Measurements from ENCODE around the gene DNAJB12.
"Not testable (repeated sequence)": the region's sequence is repeated elsewhere in the genome, so short reads cannot be mapped to it uniquely, and the experiment has no call there.

DNAJB12 gene

DNA sequence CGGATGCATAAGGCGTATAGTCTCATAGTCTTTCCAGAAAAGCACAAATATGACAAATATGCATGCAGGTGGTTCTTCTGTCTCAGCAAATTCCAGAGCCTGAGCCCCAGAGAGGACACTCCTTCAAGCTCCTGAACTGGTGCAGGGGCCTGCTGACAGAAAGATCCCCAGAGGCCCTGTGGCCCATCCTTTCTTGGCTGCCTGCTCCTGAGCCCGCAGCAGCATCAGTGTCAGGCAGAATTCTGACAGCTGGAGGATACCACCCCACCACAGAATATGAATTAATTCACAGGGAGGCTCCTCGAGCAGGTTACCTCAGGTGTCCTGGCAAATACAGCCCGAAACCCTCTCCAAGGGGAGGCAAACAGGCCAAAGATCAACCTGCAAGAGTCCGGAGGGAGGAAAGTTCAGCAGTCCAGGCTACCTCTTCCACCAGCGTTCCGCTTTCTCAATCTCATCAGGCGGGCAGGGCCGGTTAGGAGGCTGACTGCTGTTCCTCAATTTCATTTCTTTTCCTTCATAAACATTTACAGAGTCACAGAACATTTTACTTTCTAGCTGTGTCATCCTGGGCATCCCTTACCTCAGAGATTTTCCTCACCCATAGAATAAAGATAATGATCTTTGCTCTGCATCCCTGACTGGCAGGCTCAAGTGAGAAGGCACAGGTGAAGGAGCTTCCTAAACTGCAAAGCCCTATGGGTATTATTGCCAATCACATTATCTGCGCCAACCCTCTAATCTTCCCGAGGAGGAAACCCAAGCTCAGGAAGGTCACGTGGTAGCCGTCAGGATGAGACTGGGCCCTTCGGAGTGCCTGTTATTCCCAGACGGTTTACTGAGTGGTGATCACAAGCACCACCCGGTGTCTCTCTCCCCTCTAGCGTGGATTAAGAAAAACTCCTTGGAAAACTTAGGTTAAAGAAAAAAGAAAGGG lies 1.4 kb downstream of the DNAJB12 start:
- H3K4me3 ChIP-seq (ENCODE audit: low read depth in 1 of 2, low read length in 2 of 2), result peak overlapping the region; percentile 94
- no peaks in the 10 kb centered on the region for H3K27me3 ChIP-seq (ENCODE audit: control insufficient read depth in 1 of 2, insufficient read depth in 2 of 2, low read length in 2 of 2)
- no peaks in the 10 kb centered on the region for H3K9me3 ChIP-seq (ENCODE audit: low read length)
- H3K27ac ChIP-seq (ENCODE audit: low read depth, low read length), result peak overlapping the region; percentile 90
- H3K36me3 ChIP-seq (ENCODE audit: insufficient read depth, low read length), result peaks cover 18% of the 10 kb centered on the region
- H3K9ac ChIP-seq (ENCODE audit: low read length), result peak overlapping the region; percentile 92
- peaks cover 29% of the 10 kb centered on the region for H3K4me1 ChIP-seq (ENCODE audit: insufficient read depth, low read length)

- Histone ChIP-seq H3K4me3 (ENCODE audit: low read depth in 1 of 2, low read length in 2 of 2) (no peak overlapping the region), H3K27ac (ENCODE audit: low read depth, low read length) (no peak overlapping the region), H3K9me3 (ENCODE audit: low read length) (no peaks in the 10 kb centered on the region), H3K36me3 (ENCODE audit: insufficient read depth, low read length) (peaks cover 19% of the 10 kb centered on the region), H3K9ac (ENCODE audit: low read length) (no peak overlapping the region), H3K4me1 (ENCODE audit: insufficient read depth, low read length) (peaks cover 29% of the 10 kb centered on the region), H3K27me3 (ENCODE audit: control insufficient read depth in 1 of 2, insufficient read depth in 2 of 2, low read length in 2 of 2) (no peaks in the 10 kb centered on the region)
Observed at GRCh38 chr10:72351479-72351878, 3.2 kb downstream of the DNAJB12 start.

- peaks cover 29% of the 10 kb centered on the region for H3K4me1 ChIP-seq (ENCODE audit: insufficient read depth, low read length)
- H3K4me3 ChIP-seq (ENCODE audit: low read depth in 1 of 2, low read length in 2 of 2), result no peak overlapping the region
- peaks cover 24% of the 10 kb centered on the region for H3K36me3 ChIP-seq (ENCODE audit: insufficient read depth, low read length)
Observed at GRCh38 chr10:72349438-72349837, 5.3 kb downstream of the DNAJB12 start.

DNA sequence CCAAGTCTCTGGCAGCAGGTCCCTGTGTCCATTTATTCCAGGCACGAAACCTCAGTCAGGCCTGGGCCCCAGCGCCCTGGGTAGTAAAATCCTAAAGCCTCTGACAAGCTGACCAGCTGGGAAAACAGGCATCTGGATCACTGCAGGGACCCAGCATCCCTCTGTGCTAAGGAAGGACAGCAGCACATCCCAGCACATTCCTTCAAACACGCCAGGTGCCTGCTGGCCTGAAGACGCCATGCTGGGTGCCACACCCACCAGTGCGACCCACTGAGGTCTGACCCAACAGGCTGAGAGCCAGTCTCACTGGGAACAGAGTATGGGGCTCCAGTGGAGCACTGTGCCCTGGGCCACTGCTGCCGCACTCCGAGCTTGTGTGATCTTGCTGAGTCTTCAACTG lies 6.4 kb downstream of the DNAJB12 start:
- no peak overlapping the region for H3K27ac ChIP-seq (ENCODE audit: low read depth, low read length)
- peaks cover 24% of the 10 kb centered on the region for H3K4me1 ChIP-seq (ENCODE audit: insufficient read depth, low read length)
- no peak overlapping the region for H3K9ac ChIP-seq (ENCODE audit: low read length)
- H3K9me3 ChIP-seq (ENCODE audit: low read length), result no peaks in the 10 kb centered on the region
- no peaks in the 10 kb centered on the region for H3K27me3 ChIP-seq (ENCODE audit: control insufficient read depth in 1 of 2, insufficient read depth in 2 of 2, low read length in 2 of 2)
- peaks cover 34% of the 10 kb centered on the region for H3K36me3 ChIP-seq (ENCODE audit: insufficient read depth, low read length)
- no peak overlapping the region for H3K4me3 ChIP-seq (ENCODE audit: low read depth in 1 of 2, low read length in 2 of 2)

More at GRCh38 chr10:72349438-72349837, 5.3 kb downstream of the DNAJB12 start:
- no peak overlapping the region for H3K27ac ChIP-seq (ENCODE audit: low read depth, low read length)
- no peaks in the 10 kb centered on the region for H3K9me3 ChIP-seq (ENCODE audit: low read length)
- H3K9ac ChIP-seq (ENCODE audit: low read length), result no peak overlapping the region
- H3K27me3 ChIP-seq (ENCODE audit: control insufficient read depth in 1 of 2, insufficient read depth in 2 of 2, low read length in 2 of 2), result no peaks in the 10 kb centered on the region

- H3K27me3 ChIP-seq (ENCODE audit: control insufficient read depth in 1 of 2, insufficient read depth in 2 of 2, low read length in 2 of 2); H3K4me1 ChIP-seq (ENCODE audit: insufficient read depth, low read length); H3K9ac ChIP-seq (ENCODE audit: low read length); H3K4me3 ChIP-seq (ENCODE audit: low read depth in 1 of 2, low read length in 2 of 2); H3K9me3 ChIP-seq (ENCODE audit: low read length); H3K27ac ChIP-seq (ENCODE audit: low read depth, low read length): not testable (repeated sequence)
- peaks cover 47% of the 10 kb centered on the region for H3K36me3 ChIP-seq (ENCODE audit: insufficient read depth, low read length)
Observed at GRCh38 chr10:72346117-72346516, 8.6 kb downstream of the DNAJB12 start.

DNA sequence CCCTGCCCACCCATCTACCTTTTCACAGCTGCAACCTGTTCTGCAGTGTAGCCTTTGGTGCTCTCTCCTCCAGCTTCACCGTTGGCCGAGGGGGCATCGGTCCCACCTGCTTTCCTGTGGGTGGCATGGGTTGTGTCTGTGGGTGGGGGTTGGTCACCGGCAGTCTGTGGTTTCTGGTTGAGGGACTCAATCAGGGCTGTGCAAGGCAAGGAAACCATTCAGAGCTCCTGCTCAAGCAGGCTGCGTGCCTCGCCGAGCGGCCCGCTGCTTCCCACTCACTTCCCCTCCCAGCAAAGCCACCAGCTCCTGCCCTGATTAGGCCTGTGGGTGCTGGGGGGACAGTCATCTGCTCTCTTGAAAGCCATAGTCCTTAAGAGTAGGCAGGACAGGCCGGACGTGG lies 9.8 kb downstream of the DNAJB12 start:
- H3K36me3 ChIP-seq (ENCODE audit: insufficient read depth, low read length), result peaks cover 55% of the 10 kb centered on the region
- no peak overlapping the region for H3K9ac ChIP-seq (ENCODE audit: low read length)
- H3K4me3 ChIP-seq (ENCODE audit: low read depth in 1 of 2, low read length in 2 of 2), result no peak overlapping the region
- H3K27me3 ChIP-seq (ENCODE audit: control insufficient read depth in 1 of 2, insufficient read depth in 2 of 2, low read length in 2 of 2), result no peaks in the 10 kb centered on the region
- no peaks in the 10 kb centered on the region for H3K4me1 ChIP-seq (ENCODE audit: insufficient read depth, low read length)
- H3K27ac ChIP-seq (ENCODE audit: low read depth, low read length), result no peak overlapping the region
- H3K9me3 ChIP-seq (ENCODE audit: low read length), result no peaks in the 10 kb centered on the region

GRCh38 chr10:72342911-72343310 lies 11.8 kb downstream of the DNAJB12 start:
- Histone ChIP-seq H3K27ac (ENCODE audit: low read depth, low read length) (no peak overlapping the region), H3K4me3 (ENCODE audit: low read depth in 1 of 2, low read length in 2 of 2) (no peak overlapping the region), H3K27me3 (ENCODE audit: control insufficient read depth in 1 of 2, insufficient read depth in 2 of 2, low read length in 2 of 2) (no peaks in the 10 kb centered on the region), H3K4me1 (ENCODE audit: insufficient read depth, low read length) (no peaks in the 10 kb centered on the region), H3K9me3 (ENCODE audit: low read length) (no peaks in the 10 kb centered on the region), H3K9ac (ENCODE audit: low read length) (no peak overlapping the region), H3K36me3 (ENCODE audit: insufficient read depth, low read length) (peaks cover 48% of the 10 kb centered on the region)

GRCh38 chr10:72340510-72341261 lies 14.0 kb downstream of the DNAJB12 start:
- no peak overlapping the region for H3K9ac ChIP-seq (ENCODE audit: low read length)
- H3K36me3 ChIP-seq (ENCODE audit: insufficient read depth, low read length), result peaks cover 70% of the 10 kb centered on the region
- H3K9me3 ChIP-seq (ENCODE audit: low read length), result no peaks in the 10 kb centered on the region
- H3K27ac ChIP-seq (ENCODE audit: low read depth, low read length), result no peak overlapping the region
- peaks cover 14% of the 10 kb centered on the region for H3K4me1 ChIP-seq (ENCODE audit: insufficient read depth, low read length)
- no peak overlapping the region for H3K4me3 ChIP-seq (ENCODE audit: low read depth in 1 of 2, low read length in 2 of 2)
- no peaks in the 10 kb centered on the region for H3K27me3 ChIP-seq (ENCODE audit: control insufficient read depth in 1 of 2, insufficient read depth in 2 of 2, low read length in 2 of 2)

GRCh38 chr10:72338180-72338579 lies 16.5 kb downstream of the DNAJB12 start:
- H3K4me3 ChIP-seq (ENCODE audit: low read depth in 1 of 2, low read length in 2 of 2), result no peak overlapping the region

DNA sequence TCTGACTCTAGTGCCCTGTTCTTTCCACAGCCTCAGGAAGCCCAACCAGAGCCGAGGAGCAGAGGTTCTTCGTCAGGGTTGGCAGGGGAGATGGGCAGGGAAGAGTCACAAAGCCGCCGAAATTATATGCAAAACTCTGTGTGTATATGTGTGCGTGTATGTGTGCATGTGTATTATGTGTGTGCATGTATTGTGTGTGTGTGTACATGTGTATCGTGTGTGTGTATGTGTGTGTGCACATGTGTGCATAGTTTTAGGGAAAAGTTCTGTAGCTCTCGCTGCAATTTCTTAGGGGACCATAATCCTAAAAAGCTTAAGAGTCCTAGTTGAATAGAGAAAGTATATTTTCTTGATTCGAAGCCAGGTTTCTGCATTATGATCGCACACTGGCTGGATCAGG lies 17.0 kb downstream of the DNAJB12 start:
- no peak overlapping the region for H3K9ac ChIP-seq (ENCODE audit: low read length)
- no peak overlapping the region for H3K4me3 ChIP-seq (ENCODE audit: low read depth in 1 of 2, low read length in 2 of 2)
- H3K9me3 ChIP-seq (ENCODE audit: low read length), result no peaks in the 10 kb centered on the region
- H3K27ac ChIP-seq (ENCODE audit: low read depth, low read length), result no peak overlapping the region
- H3K27me3 ChIP-seq (ENCODE audit: control insufficient read depth in 1 of 2, insufficient read depth in 2 of 2, low read length in 2 of 2), result no peaks in the 10 kb centered on the region
- H3K36me3 ChIP-seq (ENCODE audit: insufficient read depth, low read length), result peaks cover 57% of the 10 kb centered on the region
- H3K4me1 ChIP-seq (ENCODE audit: insufficient read depth, low read length), result peaks cover 31% of the 10 kb centered on the region

More at GRCh38 chr10:72338180-72338579, 16.5 kb downstream of the DNAJB12 start:
- no peaks in the 10 kb centered on the region for H3K27me3 ChIP-seq (ENCODE audit: control insufficient read depth in 1 of 2, insufficient read depth in 2 of 2, low read length in 2 of 2)
- H3K36me3 ChIP-seq (ENCODE audit: insufficient read depth, low read length), result peaks cover 61% of the 10 kb centered on the region
- H3K4me1 ChIP-seq (ENCODE audit: insufficient read depth, low read length), result peaks cover 31% of the 10 kb centered on the region
- H3K27ac ChIP-seq (ENCODE audit: low read depth, low read length), result no peak overlapping the region
- H3K9ac ChIP-seq (ENCODE audit: low read length), result no peak overlapping the region
- H3K9me3 ChIP-seq (ENCODE audit: low read length), result no peaks in the 10 kb centered on the region

GRCh38 chr10:72337039-72337629 lies 17.6 kb downstream of the DNAJB12 start:
- H3K9me3 ChIP-seq (ENCODE audit: low read length), result no peaks in the 10 kb centered on the region
- H3K4me1 ChIP-seq (ENCODE audit: insufficient read depth, low read length), result peaks cover 35% of the 10 kb centered on the region
- peaks cover 51% of the 10 kb centered on the region for H3K36me3 ChIP-seq (ENCODE audit: insufficient read depth, low read length)
- H3K9ac ChIP-seq (ENCODE audit: low read length), result no peak overlapping the region
- H3K27ac ChIP-seq (ENCODE audit: low read depth, low read length), result peak overlapping the region; percentile 52
- no peak overlapping the region for H3K4me3 ChIP-seq (ENCODE audit: low read depth in 1 of 2, low read length in 2 of 2)
- no peaks in the 10 kb centered on the region for H3K27me3 ChIP-seq (ENCODE audit: control insufficient read depth in 1 of 2, insufficient read depth in 2 of 2, low read length in 2 of 2)

Data from muscle layer of colon (tissue), 2 donors.